Ishikawa (cell line): ENCODE measurements around the gene RGS12.
A peak's percentile ranks its signal among the peaks of the same experiment; 100 is the strongest.

Experiments used
- CEBPB ChIP-seq: IDR thresholded peaks from 2 replicates; pipeline ENCODE4 v1.6.1; 2012
- CREB1 ChIP-seq: IDR thresholded peaks from 2 replicates; pipeline ENCODE4 v1.6.1; 2012; ENCODE audit warnings: low read depth
- EGR1 ChIP-seq: IDR thresholded peaks from 2 replicates; pipeline ENCODE4 v1.6.1; 2012
- EP300 ChIP-seq: IDR thresholded peaks from 2 replicates; pipeline ENCODE4 v1.6.1; 2012; ENCODE audit warnings: borderline replicate concordance
- FOXM1 ChIP-seq: IDR thresholded peaks from 2 replicates; pipeline ENCODE4 v1.6.1; 2012; ENCODE audit warnings: low read depth, borderline replicate concordance
- NFIC ChIP-seq: IDR thresholded peaks from 2 replicates; pipeline ENCODE4 v1.6.1; 2012
- RAD21 ChIP-seq: IDR thresholded peaks from 2 replicates; pipeline ENCODE4 v1.6.1; 2012; ENCODE audit warnings: low read depth
- TAF1 ChIP-seq: IDR thresholded peaks from 2 replicates; pipeline ENCODE4 v1.6.1; 2012; ENCODE audit warnings: low read depth, mild to moderate bottlenecking
- TCF12 ChIP-seq: IDR thresholded peaks from 2 replicates; pipeline ENCODE4 v1.6.1; 2012; ENCODE audit warnings: low read depth
- TEAD4 ChIP-seq: IDR thresholded peaks from 2 replicates; pipeline ENCODE4 v1.6.1; 2012
- YY1 ChIP-seq: IDR thresholded peaks from 2 replicates; pipeline ENCODE4 v1.6.1; 2012; ENCODE audit warnings: low read depth
- ZBTB7A ChIP-seq: IDR thresholded peaks from 2 replicates; pipeline ENCODE4 v1.6.1; 2012; ENCODE audit warnings: low read depth
- TF ChIP-seq, protein P1 (sequence below): IDR thresholded peaks from 2 replicates; pipeline ENCODE4 v1.6.1; 2012; ENCODE audit warnings: low read depth, mild to moderate bottlenecking
- TF ChIP-seq, protein P2 (sequence below): IDR thresholded peaks from 2 replicates; pipeline ENCODE4 v1.6.1; 2012
- TF ChIP-seq, protein P3 (sequence below): IDR thresholded peaks from 2 replicates; pipeline ENCODE4 v1.6.1; 2012

Gene RGS12

DNA sequence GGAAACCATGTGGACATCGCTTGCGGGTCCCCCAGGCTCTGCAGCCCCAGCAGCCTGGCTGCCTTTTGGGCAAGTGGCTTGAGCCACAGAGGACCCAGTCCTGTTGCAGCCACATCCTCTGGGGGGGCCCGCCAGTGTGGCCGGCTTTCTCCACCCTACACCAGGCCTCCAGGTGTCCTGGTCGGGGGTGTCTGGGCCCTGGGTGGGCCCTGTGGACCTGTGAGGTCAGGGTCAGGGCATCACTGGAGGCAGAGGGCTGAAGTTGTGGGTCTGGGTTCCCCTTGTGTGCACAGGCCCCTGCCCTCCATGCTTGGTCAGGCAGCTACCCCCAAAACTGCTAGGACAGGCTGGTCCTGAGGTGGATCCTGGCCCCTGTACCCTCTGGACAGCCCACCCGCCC, 47.1 kb upstream of the RGS12 start:
- no peak for TF ChIP-seq TEAD4

DNA sequence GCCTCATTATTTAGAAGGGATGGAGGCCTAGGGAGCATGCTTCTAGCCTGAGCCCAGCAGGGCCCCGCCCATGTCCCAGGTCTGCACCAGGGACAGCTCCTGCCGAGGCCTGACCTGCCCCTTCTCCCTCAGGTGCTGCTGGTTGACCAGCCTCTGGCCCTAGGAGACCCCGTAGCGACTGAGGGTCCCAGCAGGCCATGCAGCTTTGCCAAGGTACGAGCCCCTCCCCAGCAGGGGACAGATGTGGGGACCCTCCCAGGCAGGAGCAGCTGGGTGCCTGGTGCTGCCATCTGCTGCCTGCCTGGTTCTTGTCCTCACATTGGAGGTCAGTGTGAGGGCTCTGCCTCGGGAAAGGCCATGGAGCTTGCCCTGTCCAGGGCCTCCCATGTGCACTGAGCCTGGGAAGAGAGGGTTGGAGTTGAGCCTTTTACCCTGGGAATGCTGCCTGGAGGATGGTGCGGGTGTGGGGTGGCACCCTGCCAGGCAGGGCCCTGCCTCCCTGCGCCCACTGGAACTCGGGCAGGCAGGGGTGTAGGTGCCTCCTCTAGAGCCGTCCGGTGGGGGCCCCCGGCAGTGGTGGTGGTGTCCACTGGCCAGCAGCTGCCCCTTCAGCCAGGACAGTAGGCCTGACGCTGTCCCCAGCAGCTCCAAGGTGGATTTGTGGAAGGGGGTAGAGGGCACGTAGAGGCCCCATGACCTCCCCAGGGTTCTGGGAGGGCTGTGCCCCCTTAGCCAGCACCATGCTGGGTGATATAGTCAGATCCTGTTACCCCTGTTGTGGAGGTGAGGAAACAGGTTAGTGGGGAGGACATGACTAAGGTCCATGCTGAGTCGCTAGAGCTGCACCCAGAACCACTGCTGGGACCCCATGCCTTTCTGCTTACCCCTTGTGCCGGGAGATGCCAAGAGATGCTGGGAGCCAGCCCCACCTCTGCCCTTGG, 46.1 kb upstream of the RGS12 start:
- TF ChIP-seq, protein P1, sequence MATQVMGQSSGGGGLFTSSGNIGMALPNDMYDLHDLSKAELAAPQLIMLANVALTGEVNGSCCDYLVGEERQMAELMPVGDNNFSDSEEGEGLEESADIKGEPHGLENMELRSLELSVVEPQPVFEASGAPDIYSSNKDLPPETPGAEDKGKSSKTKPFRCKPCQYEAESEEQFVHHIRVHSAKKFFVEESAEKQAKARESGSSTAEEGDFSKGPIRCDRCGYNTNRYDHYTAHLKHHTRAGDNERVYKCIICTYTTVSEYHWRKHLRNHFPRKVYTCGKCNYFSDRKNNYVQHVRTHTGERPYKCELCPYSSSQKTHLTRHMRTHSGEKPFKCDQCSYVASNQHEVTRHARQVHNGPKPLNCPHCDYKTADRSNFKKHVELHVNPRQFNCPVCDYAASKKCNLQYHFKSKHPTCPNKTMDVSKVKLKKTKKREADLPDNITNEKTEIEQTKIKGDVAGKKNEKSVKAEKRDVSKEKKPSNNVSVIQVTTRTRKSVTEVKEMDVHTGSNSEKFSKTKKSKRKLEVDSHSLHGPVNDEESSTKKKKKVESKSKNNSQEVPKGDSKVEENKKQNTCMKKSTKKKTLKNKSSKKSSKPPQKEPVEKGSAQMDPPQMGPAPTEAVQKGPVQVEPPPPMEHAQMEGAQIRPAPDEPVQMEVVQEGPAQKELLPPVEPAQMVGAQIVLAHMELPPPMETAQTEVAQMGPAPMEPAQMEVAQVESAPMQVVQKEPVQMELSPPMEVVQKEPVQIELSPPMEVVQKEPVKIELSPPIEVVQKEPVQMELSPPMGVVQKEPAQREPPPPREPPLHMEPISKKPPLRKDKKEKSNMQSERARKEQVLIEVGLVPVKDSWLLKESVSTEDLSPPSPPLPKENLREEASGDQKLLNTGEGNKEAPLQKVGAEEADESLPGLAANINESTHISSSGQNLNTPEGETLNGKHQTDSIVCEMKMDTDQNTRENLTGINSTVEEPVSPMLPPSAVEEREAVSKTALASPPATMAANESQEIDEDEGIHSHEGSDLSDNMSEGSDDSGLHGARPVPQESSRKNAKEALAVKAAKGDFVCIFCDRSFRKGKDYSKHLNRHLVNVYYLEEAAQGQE, result peak; percentile 76
- TF ChIP-seq TCF12, result no peak

DNA sequence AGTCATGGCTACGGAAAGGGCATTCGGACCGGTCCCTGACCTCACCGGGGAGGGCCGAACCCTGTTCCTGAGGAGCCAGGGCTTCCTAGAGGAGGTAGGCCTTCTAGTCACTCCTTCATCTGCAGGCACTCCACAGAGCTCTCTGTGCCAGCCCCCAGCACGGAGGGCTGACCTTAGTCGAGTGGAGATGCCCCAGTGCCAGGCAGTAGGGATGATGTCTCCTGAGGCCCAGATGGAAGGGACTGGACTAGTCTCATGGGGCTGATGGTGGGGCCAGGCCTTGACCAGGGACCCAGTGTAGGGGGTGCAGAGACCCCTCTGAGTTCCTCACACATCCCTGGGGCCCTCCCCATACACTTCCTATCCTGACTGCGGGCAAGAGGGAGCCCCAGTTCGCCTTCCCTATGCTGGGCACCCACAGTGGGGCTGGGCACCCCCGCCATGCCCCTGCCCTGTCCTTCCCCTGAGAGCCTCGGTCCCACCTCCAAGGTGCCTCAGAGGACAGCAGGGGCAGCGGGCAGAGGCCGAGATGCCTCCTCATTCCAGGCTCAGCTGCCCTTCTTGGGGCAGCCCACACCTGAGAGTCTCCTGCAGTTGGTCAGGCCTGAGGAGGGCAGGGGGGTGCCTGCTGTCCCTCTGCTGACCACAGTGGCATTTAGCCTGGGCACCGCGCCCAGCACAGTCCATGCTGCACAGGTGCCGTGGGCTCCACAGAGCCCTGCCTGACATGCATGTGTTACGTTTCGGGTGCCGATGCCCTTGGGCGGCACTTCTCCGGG, 45.2 kb upstream of the RGS12 start:
- no peak for TF ChIP-seq TEAD4
- TF ChIP-seq RAD21, result no peak
- TF ChIP-seq, protein P2, sequence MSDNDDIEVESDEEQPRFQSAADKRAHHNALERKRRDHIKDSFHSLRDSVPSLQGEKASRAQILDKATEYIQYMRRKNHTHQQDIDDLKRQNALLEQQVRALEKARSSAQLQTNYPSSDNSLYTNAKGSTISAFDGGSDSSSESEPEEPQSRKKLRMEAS, result no peak
- no peak for TF ChIP-seq TCF12
- no peak for TF ChIP-seq EGR1
- TF ChIP-seq CEBPB, result no peak
- no peak for TF ChIP-seq EP300
- TF ChIP-seq ZBTB7A, result no peak
- TF ChIP-seq YY1, result no peak
- no peak for TF ChIP-seq NFIC

DNA sequence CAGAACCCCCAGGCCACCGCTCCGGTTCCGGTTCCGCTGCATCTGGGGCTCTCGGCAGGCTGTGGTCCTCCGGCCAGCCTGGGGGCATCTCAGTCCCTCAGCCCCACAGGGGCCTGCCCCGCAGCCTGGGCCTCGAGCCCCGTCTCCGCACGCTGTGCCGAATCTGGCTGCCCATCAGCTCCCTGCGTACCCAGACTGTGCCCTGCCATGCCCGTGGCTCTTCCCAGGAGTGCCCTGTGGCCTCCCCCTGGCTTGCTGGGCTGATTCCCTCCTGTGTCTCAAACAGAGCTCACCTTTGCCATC, 44.7 kb upstream of the RGS12 start:
- TF ChIP-seq TAF1, result no peak
- no peak for TF ChIP-seq CEBPB
- no peak for TF ChIP-seq YY1
- no peak for TF ChIP-seq EP300
- no peak for TF ChIP-seq RAD21
- TF ChIP-seq TCF12, result no peak
- TF ChIP-seq, protein P3, sequence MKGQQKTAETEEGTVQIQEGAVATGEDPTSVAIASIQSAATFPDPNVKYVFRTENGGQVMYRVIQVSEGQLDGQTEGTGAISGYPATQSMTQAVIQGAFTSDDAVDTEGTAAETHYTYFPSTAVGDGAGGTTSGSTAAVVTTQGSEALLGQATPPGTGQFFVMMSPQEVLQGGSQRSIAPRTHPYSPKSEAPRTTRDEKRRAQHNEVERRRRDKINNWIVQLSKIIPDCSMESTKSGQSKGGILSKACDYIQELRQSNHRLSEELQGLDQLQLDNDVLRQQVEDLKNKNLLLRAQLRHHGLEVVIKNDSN, result no peak

DNA sequence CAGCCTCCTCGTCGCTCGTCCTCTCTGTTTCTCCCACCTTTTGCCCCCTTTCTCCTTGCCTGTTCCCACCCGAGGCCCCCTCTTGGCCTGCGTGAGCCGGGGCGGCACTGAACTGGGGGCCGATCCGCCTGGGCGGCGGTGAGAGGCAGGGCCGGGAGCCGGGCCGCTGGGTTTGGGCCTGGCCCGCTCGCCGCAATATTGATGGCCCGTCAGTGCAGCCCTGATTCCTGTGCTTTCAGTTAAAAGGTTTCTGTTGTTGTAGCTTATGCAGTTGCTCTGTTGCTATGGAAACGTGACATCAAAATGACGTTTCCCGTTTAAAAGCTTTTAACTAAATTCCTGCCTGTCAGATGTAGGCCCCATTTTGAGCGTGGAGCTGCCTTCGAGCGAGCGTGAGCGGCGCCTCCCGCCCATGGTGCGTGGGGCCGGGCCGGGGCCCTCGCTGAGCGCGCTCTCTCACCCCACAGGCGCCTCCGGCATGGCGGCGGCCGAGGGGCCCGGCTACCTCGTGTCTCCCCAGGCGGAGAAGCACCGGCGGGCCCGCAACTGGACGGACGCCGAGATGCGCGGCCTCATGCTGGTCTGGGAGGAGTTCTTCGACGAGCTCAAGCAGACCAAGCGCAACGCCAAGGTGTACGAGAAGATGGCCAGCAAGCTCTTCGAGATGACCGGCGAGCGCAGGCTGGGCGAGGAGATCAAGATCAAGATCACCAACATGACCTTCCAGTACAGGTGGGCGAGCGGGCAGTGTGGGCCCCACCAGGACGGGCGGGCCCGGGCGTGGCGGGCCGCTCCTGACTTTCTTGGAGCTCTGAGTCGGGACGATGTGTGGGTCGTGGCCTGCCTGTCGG, 43.8 kb upstream of the RGS12 start, which contains the start of gene MSANTD1:
Gene MSANTD1, plus strand, starts transcription at position 349 of the 851 bp plus-strand sequence. Its CDS starts 64 bp downstream, at position 413.
- TF ChIP-seq, protein P3, result no peak
- TF ChIP-seq NFIC, result no peak
- no peak for TF ChIP-seq FOXM1
- TF ChIP-seq TAF1, result no peak
- TF ChIP-seq TEAD4, result no peak
- TF ChIP-seq YY1, result no peak

DNA sequence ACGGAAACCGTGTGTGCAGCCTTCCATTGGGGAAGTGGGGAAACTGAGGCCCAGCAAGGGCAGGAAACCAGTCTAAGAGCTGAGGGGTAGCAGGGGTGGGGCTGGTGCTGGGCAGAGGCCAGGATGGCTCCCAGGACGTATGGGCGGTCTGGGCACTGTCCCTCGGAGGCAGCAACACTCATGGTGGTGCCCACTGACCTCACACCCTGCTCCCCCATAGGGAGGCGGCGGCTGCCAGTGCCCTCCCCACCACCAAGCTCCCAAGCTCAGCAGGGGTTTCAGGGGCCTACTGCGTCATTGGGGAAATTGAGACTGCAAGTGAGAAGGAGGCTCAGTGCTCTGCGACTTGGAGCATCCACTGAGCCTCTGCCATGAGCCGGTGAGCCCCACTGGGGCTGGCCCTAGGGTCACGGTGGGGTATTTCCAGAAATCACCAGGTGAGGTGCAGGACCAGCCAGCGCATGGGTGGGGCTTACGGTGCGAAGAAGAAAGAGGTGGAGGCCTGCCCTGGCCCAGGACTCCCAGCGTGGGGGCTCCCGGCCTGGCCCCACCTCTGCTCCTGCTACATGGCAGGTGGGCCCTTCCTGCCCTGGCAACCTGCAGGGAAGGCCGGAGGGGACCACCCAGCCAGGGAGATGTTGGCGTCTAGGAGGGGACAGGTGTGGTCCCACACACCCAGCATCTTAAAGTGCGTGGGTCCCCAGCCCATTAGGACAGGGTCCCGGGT, 42.9 kb upstream of the RGS12 start:
- TF ChIP-seq, protein P1, result no peak
- TF ChIP-seq CREB1 (no peak), FOXM1 (no peak), TAF1 (no peak)
- TF ChIP-seq, protein P3, result no peak
